ENCODE results near the gene STAT3. TPM values are rescaled to one million over a fixed set of nuclear protein-coding genes. Genes with fewer than 3 reads are reported as not detected.

STAT3 gene
- total and polyA plus RNA-seq, 7 donors = 43.8 to 230 (median 129) TPM

DNA sequence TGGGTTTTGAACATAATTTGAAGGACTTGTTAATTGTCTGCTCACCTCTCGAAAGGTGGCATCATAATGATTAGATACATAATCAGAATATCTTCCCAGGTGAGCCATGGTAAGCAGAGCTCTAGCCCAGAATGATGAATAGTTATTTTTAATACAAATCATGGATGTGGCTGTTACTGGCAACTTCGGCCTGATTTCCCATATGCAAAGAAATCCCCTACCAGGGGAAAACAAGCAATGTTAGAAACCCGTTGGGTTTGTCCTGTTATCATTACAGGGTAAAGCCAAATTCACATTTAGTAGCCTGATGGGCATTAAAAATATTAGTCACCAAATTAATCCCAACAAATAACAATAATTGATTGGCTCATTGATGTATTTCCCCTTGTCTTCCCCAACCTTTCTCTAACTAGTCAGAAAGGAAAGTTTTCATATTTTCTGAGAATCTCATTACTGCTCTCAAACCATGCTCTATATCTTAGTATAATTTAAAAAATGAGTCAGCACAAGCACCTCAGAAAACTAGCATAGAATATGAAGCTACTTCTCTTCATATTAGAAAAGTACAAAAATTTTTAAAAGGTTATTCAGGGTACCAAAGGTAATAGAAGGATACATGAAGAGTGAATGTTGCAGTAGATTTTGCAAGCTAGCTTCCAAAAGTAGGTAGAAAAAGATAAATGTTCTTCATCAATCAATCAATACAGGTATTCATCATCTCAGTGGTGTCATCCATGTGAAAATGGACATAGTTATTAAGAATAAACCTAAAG, 117.0 kb downstream of the STAT3 start:
- intact Hi-C loops (cut with DNase I) = no loop called here

DNA sequence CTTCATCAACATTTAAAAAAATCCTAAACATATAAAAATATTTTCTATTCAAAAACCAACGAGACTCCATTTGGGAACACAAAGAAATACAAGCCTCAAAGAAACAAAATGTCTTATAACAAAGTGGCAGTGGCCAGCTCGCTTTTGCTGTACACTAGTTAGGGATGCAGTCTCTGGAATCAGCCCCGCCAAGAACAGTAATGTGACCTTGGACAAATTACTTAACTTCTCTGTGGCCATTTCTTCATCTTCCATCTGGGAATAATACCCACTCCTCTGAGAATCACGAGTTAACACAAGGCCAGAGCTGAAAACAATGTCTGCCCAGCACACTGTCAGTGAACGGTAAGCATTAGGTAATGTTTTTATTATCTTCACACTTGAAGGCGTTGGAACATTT, 117.6 kb downstream of the STAT3 start:
- Histone ChIP-seq H3K27me3 (no peaks in the 10 kb centered on the region), H3K4me3 (no peak overlapping the region), H3K36me3 (no peaks in the 10 kb centered on the region), H3K27ac (peak overlapping the region in 3 of 4 donors; percentile 52 to 94 (median 56)), H3K9me3 (no peaks in the 10 kb centered on the region), H3K4me1 (peaks cover 0 to 87% (median 67%) of the 10 kb centered on the region in 4 donors)
- DNase-seq = no peak
- TF ChIP-seq POLR2A (IDR thresholded peaks at IDR 0.05) (no peak), EP300 (IDR thresholded peaks at IDR 0.05) (no peak), POLR2AphosphoS5 (IDR thresholded peaks at IDR 0.05) (no peak)
- TF ChIP-seq, protein P1, sequence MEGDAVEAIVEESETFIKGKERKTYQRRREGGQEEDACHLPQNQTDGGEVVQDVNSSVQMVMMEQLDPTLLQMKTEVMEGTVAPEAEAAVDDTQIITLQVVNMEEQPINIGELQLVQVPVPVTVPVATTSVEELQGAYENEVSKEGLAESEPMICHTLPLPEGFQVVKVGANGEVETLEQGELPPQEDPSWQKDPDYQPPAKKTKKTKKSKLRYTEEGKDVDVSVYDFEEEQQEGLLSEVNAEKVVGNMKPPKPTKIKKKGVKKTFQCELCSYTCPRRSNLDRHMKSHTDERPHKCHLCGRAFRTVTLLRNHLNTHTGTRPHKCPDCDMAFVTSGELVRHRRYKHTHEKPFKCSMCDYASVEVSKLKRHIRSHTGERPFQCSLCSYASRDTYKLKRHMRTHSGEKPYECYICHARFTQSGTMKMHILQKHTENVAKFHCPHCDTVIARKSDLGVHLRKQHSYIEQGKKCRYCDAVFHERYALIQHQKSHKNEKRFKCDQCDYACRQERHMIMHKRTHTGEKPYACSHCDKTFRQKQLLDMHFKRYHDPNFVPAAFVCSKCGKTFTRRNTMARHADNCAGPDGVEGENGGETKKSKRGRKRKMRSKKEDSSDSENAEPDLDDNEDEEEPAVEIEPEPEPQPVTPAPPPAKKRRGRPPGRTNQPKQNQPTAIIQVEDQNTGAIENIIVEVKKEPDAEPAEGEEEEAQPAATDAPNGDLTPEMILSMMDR (IDR thresholded peaks at IDR 0.05) = no peak
- 75 to 76% methylated on average over 6 of the region's 6 CpGs for WGBS, 2 donors
- intact Hi-C loops (cut with DNase I) = no loop called here

More for the DNA sequence above, 117.0 kb downstream of the STAT3 start:
- Histone ChIP-seq H3K4me3 (no peak overlapping the region), H3K36me3 (no peaks in the 10 kb centered on the region), H3K27me3 (no peaks in the 10 kb centered on the region), H3K9me3 (no peaks in the 10 kb centered on the region), H3K27ac (peak overlapping the region in 3 of 4 donors; percentile 52 to 94 (median 56)), H3K4me1 (peaks cover 0 to 85% (median 66%) of the 10 kb centered on the region in 4 donors)
- DNase-seq = peak; percentile 14
- TF ChIP-seq EP300 (IDR thresholded peaks at IDR 0.05) (no peak), POLR2AphosphoS5 (IDR thresholded peaks at IDR 0.05) (no peak), POLR2A (IDR thresholded peaks at IDR 0.05) (no peak)
- TF ChIP-seq, protein P1 (IDR thresholded peaks at IDR 0.05) = no peak
- 84% methylated on average over 3 of the region's 3 CpGs for WGBS, 2 donors

DNA sequence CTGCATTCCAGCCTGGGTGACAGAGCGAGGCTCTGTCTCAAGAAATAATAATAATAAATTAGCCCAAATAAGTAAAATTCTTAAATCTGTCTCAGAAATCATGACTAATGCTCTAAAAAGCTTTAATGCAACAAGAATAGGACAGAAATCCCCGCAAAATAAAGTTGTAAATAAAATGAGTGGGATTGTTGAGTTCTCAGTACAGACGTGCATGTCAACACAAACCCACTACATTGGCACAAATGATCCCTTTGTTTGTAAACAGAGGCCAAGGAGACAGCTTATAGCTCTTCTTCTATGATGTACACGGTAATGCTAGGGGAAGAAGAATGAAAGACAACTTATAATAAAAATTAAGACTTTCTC, 118.1 kb downstream of the STAT3 start:
- Histone ChIP-seq H3K27me3 (no peaks in the 10 kb centered on the region), H3K9me3 (no peaks in the 10 kb centered on the region), H3K27ac (peak overlapping the region in 3 of 4 donors; percentile 52 to 94 (median 56)), H3K36me3 (no peaks in the 10 kb centered on the region), H3K4me3 (no peak overlapping the region), H3K4me1 (peaks cover 0 to 87% (median 66%) of the 10 kb centered on the region in 4 donors)
- no peak for DNase-seq
- WGBS, 2 donors = 81 to 87% methylated on average over 4 of the region's 4 CpGs
- TF ChIP-seq, protein P1 (IDR thresholded peaks at IDR 0.05) = no peak
- no peak for TF ChIP-seq EP300 (IDR thresholded peaks at IDR 0.05)
- TF ChIP-seq POLR2AphosphoS5 (IDR thresholded peaks at IDR 0.05) = no peak
- no peak for TF ChIP-seq POLR2A (IDR thresholded peaks at IDR 0.05)
- intact Hi-C loops (cut with DNase I) = no loop called here

DNA sequence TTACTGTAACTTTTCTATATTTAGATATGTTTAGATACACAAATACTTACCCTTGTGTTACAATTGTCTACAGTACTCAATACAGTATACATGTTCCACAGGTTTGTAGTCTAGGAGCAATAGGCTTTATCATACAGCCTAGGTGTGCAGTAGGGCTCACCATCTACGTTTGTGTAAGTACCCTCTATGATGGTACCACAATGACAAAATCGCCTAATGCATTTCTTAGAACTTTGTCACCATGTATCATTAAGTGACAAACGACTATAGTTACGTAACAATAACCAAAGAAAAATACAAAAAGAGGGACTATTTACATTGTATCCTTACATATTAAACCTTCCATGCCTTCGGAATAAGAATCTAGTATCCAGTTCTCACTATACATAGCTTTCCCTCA, 120.0 kb downstream of the STAT3 start:
- no peaks in the 10 kb centered on the region for H3K27me3 ChIP-seq
- intact Hi-C loops (cut with DNase I) = no loop called here
- H3K4me3 ChIP-seq = no peak overlapping the region
- no peak for DNase-seq
- H3K36me3 ChIP-seq = no peaks in the 10 kb centered on the region
- no peaks in the 10 kb centered on the region for H3K9me3 ChIP-seq
- peak overlapping the region in 2 of 4 donors; percentile 51 to 94 for H3K27ac ChIP-seq
- H3K4me1 ChIP-seq = peaks cover 0 to 68% (median 47%) of the 10 kb centered on the region in 4 donors
- TF ChIP-seq POLR2A (IDR thresholded peaks at IDR 0.05) = no peak
- TF ChIP-seq, protein P1 (IDR thresholded peaks at IDR 0.05) = no peak
- no peak for TF ChIP-seq POLR2AphosphoS5 (IDR thresholded peaks at IDR 0.05)
- TF ChIP-seq EP300 (IDR thresholded peaks at IDR 0.05) = no peak
- 83% methylated on average over 5 of the region's 5 CpGs for WGBS, 2 donors

Data from sigmoid colon (tissue), 7 donors.